Heart left ventricle (tissue), 13 donors: ENCODE data around the gene NDFIP2.

Experiments
- POLR2A ChIP-seq, 2 donors: fragments of 450-650 bp; IDR thresholded peaks; one replicate each; pipeline ENCODE4 v1.6.1; 2017; ENCODE audit warnings: antibody characterized with exemption in 2 of 2, mild to moderate bottlenecking in 2 of 2, moderate library complexity in 2 of 2
- TF ChIP-seq, protein P1 (sequence below), 12 donors: fragments of 200-600 bp; sonication (generic) in 4 of 12; IDR thresholded peaks; one replicate each; pipeline versions ENCODE4 v1.5.0 to v1.8.0; 2018 to 2022; ENCODE audit warnings: antibody characterized with exemption in 12 of 12, mild to moderate bottlenecking in 5 of 12
- donor health status: ischemic (EF 13 %, LVEDD 7.1; RV severe dilation, severe dysfunction).
- donor health status: DM: no; HTN: yes; CAD: no.
- donor health status: DM: no; HTN: no; CAD: no.
- donor health status: ischemic (EF 25% LVEDD 6.9; RV normal size, moderate dysfunction).
- donor health status: ischemic (EF 25% LVEDD 5.7; RV mildly dilated, moderate dysfunction).
- donor health status: ischemic (EF 35%, LVEDD 5.7; RV mildly dilated, moderate dysfunction).
- donor health status: nonischemic (EF 11% LVEDD 7.7; RV severe dilation, severe dysfunction).
- donor health status: DM: yes; HTN: yes; CAD: no.
- donor health status: PGD.
- donor health status: ischemic (EF 29% LVEDD 5.4; RV normal size, mild dysfunction).
- donor health status: nonischemic (EF 23%, LVEDD 6.1; RV moderate dilation, normal function).

DNA sequence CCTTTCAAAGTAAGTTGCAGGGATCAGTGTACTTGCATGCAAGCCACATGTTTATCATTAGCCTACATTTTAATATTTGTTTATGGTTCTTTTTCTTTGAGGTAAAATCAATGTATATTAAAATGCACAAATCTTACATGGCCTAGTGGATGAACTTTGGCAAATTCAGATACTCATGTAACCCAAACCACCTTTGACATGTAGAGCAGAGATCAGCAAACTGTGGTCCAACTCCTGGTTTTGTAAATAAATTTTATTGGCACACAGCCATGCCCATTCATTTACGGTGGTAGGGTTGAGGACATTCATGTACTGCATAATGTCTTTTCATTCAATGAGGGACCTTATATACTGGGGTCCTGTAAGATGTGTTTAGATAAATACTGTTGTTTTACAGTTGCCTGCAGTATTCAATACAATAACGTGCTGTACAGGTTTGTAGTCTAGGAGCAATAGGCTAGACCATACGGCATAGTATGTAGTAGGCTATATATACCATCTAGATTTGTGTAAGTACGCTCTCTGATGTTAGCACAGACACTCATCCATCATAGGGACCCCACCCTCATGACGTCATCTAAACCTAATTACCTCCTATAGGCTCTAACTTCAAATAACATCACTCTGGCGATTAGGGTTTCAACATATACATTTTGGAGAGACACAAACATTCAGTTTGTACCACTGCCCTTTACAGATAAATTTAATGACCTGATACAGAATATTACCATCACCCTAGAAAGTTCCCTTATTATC is 5.7 kb downstream of the NDFIP2 start:
- no peak for TF ChIP-seq POLR2A (IDR thresholded peaks at IDR 0.05)
- TF ChIP-seq, protein P1, sequence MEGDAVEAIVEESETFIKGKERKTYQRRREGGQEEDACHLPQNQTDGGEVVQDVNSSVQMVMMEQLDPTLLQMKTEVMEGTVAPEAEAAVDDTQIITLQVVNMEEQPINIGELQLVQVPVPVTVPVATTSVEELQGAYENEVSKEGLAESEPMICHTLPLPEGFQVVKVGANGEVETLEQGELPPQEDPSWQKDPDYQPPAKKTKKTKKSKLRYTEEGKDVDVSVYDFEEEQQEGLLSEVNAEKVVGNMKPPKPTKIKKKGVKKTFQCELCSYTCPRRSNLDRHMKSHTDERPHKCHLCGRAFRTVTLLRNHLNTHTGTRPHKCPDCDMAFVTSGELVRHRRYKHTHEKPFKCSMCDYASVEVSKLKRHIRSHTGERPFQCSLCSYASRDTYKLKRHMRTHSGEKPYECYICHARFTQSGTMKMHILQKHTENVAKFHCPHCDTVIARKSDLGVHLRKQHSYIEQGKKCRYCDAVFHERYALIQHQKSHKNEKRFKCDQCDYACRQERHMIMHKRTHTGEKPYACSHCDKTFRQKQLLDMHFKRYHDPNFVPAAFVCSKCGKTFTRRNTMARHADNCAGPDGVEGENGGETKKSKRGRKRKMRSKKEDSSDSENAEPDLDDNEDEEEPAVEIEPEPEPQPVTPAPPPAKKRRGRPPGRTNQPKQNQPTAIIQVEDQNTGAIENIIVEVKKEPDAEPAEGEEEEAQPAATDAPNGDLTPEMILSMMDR (IDR thresholded peaks at IDR 0.05) = no peak
